MM.1S (cell line): Measurements from ENCODE around the gene VPS54.

Experiments used
- DNase-seq: peaks from one replicate; pipeline ENCODE4 v3.0.0-alpha.2; 2015
- H2AFZ ChIP-seq: fragments of 300-600 bp; sonication (generic); 2 replicates; pipeline ENCODE4 v1.6.0; 2016; ENCODE audit warnings: antibody characterized with exemption, low read length
- H3F3A ChIP-seq: fragments of 300-600 bp; sonication (generic); 2 replicates; pipeline ENCODE4 v1.6.1; 2016; ENCODE audit warnings: mild to moderate bottlenecking, antibody characterized with exemption, low read length, moderate library complexity, mixed read lengths; ENCODE audit not compliant: insufficient read depth
- H3K27ac ChIP-seq: fragments of 300-600 bp; sonication (generic); 2 replicates; pipeline ENCODE4 v1.5.1; 2016; ENCODE audit warnings: mild to moderate bottlenecking, low read length
- H3K27me3 ChIP-seq: fragments of 300-600 bp; sonication (generic); replicated peaks from 2 replicates; pipeline ENCODE4 v1.6.0; 2016; ENCODE audit warnings: low read length; ENCODE audit not compliant: insufficient read depth
- H3K36me3 ChIP-seq: fragments of 300-600 bp; sonication (generic); replicated peaks from 2 replicates; pipeline ENCODE4 v1.6.1; 2016; ENCODE audit warnings: mild to moderate bottlenecking, low read length, mixed read lengths; ENCODE audit not compliant: insufficient read depth
- H3K4me1 ChIP-seq: fragments of 300-600 bp; sonication (generic); 2 replicates; pipeline ENCODE4 v1.6.1; 2016; ENCODE audit warnings: low read length, mixed read lengths
- H3K4me2 ChIP-seq: fragments of 300-600 bp; sonication (generic); 2 replicates; pipeline ENCODE4 v1.6.0; 2016; ENCODE audit warnings: low read depth, low read length
- H3K4me3 ChIP-seq: fragments of 300-600 bp; sonication (generic); 2 replicates; pipeline ENCODE4 v1.5.1; 2016; ENCODE audit warnings: low read length, mixed read lengths
- H3K79me2 ChIP-seq: fragments of 300-600 bp; sonication (generic); 2 replicates; pipeline ENCODE4 v1.6.1; 2016; ENCODE audit warnings: mixed run types, low read length, mixed read lengths
- H3K9ac ChIP-seq: fragments of 300-600 bp; sonication (generic); 2 replicates; pipeline ENCODE4 v1.6.1; 2016; ENCODE audit warnings: low read length, mixed read lengths
- H3K9me2 ChIP-seq: fragments of 300-600 bp; sonication (generic); replicated peaks from 2 replicates; pipeline ENCODE4 v1.6.1; 2016; ENCODE audit warnings: mild to moderate bottlenecking, low read length, mixed read lengths; ENCODE audit not compliant: insufficient read depth
- H3K9me3 ChIP-seq: fragments of 300-600 bp; sonication (generic); replicated peaks from 2 replicates; pipeline ENCODE4 v1.6.1; 2016; ENCODE audit warnings: mild to moderate bottlenecking, low read length, mixed read lengths; ENCODE audit not compliant: insufficient read depth
- H4K20me1 ChIP-seq: fragments of 300-600 bp; sonication (generic); 2 replicates; pipeline ENCODE4 v1.6.1; 2016; ENCODE audit warnings: mild to moderate bottlenecking, low read length, moderate library complexity, mixed read lengths; ENCODE audit not compliant: insufficient read depth
- CTCF ChIP-seq: fragments of 300-600 bp; sonication (generic); IDR thresholded peaks from 2 replicates; pipeline ENCODE4 v1.5.1; 2016; ENCODE audit warnings: antibody characterized with exemption, low read length, mixed read lengths
- EZH2 ChIP-seq: fragments of 300-600 bp; sonication (generic); optimal IDR thresholded peaks from 2 replicates; pipeline ENCODE3; 2017; ENCODE audit warnings: low read depth, mild to moderate bottlenecking, antibody characterized with exemption, low read length, mixed read lengths
- EZH2phosphoT487 ChIP-seq: fragments of 300-600 bp; sonication (generic); IDR thresholded peaks from 2 replicates; pipeline ENCODE4 v1.6.1; 2018; ENCODE audit warnings: antibody characterized with exemption, low read length

The VPS54 gene

GRCh38 chr2:63870679-63871078 lies 148.5 kb downstream of the VPS54 start:
- Histone ChIP-seq H3K4me2 (no peak overlapping the region), H3K9ac (no peak overlapping the region), H3F3A (peaks cover 7% of the 10 kb centered on the region), H3K79me2 (peaks cover 32% of the 10 kb centered on the region), H3K27me3 (no peaks in the 10 kb centered on the region), H3K4me1 (peaks cover 14% of the 10 kb centered on the region), H3K36me3 (no peaks in the 10 kb centered on the region; the same call in 1 of the 2 replicates), H3K9me3 (no peaks in the 10 kb centered on the region), H2AFZ (no peak overlapping the region), H4K20me1 (no peaks in the 10 kb centered on the region), H3K9me2 (no peaks in the 10 kb centered on the region), H3K27ac (no peak overlapping the region), H3K4me3 (no peak overlapping the region)
- no peak for DNase-seq
- TF ChIP-seq EZH2 (no peak), CTCF (no peak), EZH2phosphoT487 (no peak)

- Histone ChIP-seq H3K9me3 (no peaks in the 10 kb centered on the region), H3K4me2 (peak overlapping the region; percentile 62), H3F3A (peaks cover 14% of the 10 kb centered on the region), H3K9ac (no peak overlapping the region), H3K9me2 (no peaks in the 10 kb centered on the region), H3K4me1 (peaks cover 23% of the 10 kb centered on the region), H3K27me3 (no peaks in the 10 kb centered on the region), H3K27ac (peak overlapping the region; percentile 43; the same call in 1 of the 2 replicates), H3K4me3 (0 out of 2 replicates have a peak overlapping the region, but pooled peaks have one; percentile 5), H2AFZ (no peak overlapping the region), H3K36me3 (0 out of 2 replicates have a peak, but pooled peaks cover 4% of the 10 kb centered on the region), H4K20me1 (no peaks in the 10 kb centered on the region), H3K79me2 (peaks cover 31% of the 10 kb centered on the region)
- TF ChIP-seq CTCF (no peak), EZH2 (no peak), EZH2phosphoT487 (no peak)
- DNase-seq = peak; percentile 86
These were observed 153.1 kb downstream of the VPS54 start for GRCh38 chr2:63866009-63866709.

- H3K9ac ChIP-seq = no peak overlapping the region
- H3K4me1 ChIP-seq = peaks cover 23% of the 10 kb centered on the region
- H3K79me2 ChIP-seq = peaks cover 27% of the 10 kb centered on the region
- no peaks in the 10 kb centered on the region for H3K27me3 ChIP-seq
- no peak for DNase-seq
- H2AFZ ChIP-seq = no peak overlapping the region
- peak overlapping the region; percentile 62; the same call in 1 of the 2 replicates for H3K4me2 ChIP-seq
- H4K20me1 ChIP-seq = no peaks in the 10 kb centered on the region
- TF ChIP-seq EZH2 (no peak), EZH2phosphoT487 (no peak), CTCF (no peak)
- H3F3A ChIP-seq = peaks cover 14% of the 10 kb centered on the region
- peak overlapping the region; percentile 43; the same call in 1 of the 2 replicates for H3K27ac ChIP-seq
- peaks cover 4% of the 10 kb centered on the region; the same call in 1 of the 2 replicates for H3K36me3 ChIP-seq
- H3K4me3 ChIP-seq = no peak overlapping the region
- H3K9me3 ChIP-seq = no peaks in the 10 kb centered on the region
- H3K9me2 ChIP-seq = no peaks in the 10 kb centered on the region
These were observed 153.9 kb downstream of the VPS54 start for GRCh38 chr2:63865159-63865799.
